H1 (cell line): ENCODE measurements around the gene U2SURP. TPM values are rescaled to one million over a fixed set of nuclear protein-coding genes. Genes with fewer than 3 reads are reported as not detected.

ENCODE experiments used
- CTCF ChIA-PET: fragments of 300-600 bp; sonication (Branson Sonifier 250); formaldehyde crosslinking; loops from one replicate; lab custom pipeline; 2021; ENCODE audit not compliant: partially characterized antibody; lab: Charles Lee
- POLR2A ChIA-PET: fragments of 300-600 bp; sonication (Branson Sonifier 250); formaldehyde crosslinking; loops from one replicate; lab custom pipeline; 2021; ENCODE audit warnings: inconsistent platforms; ENCODE audit not compliant: partially characterized antibody; lab: Charles Lee
- DNase-seq, 2 experiments: peaks; one replicate each; pipeline versions ENCODE4 v3.0.0 to v3.0.0-alpha.2; 2010 to 2022; ENCODE audit warnings: low spot score in 2 of 2, low read depth in 1 of 2, mixed read lengths in 1 of 2
- FAIRE-seq: peaks from 2 replicates; lab custom pipeline; 2011; peaks lifted over from hg19 to GRCh38; lab: Jason Lieb, UNC
- H2AFZ ChIP-seq: 2 replicates; pipeline ENCODE4 v1.8.1; 2012; ENCODE audit warnings: low read length, inconsistent platforms
- H2AK5ac ChIP-seq: 2 replicates; pipeline ENCODE4 v1.6.1; 2013; ENCODE audit warnings: low read depth, low read length
- H2BK120ac ChIP-seq: replicated peaks from 2 replicates; pipeline ENCODE3; 2013; ENCODE audit warnings: low read depth, low read length, inconsistent platforms
- H2BK12ac ChIP-seq: 2 replicates; pipeline ENCODE4 v1.6.1; 2013; ENCODE audit warnings: low read depth, low read length
- H2BK15ac ChIP-seq: 2 replicates; pipeline ENCODE4 v1.6.1; 2013; ENCODE audit warnings: low read length
- H2BK20ac ChIP-seq: 2 replicates; pipeline ENCODE4 v1.6.1; 2013; ENCODE audit warnings: low read length
- H2BK5ac ChIP-seq: 2 replicates; pipeline ENCODE4 v1.6.1; 2013; ENCODE audit warnings: low read depth, low read length
- H3K14ac ChIP-seq: 2 replicates; pipeline ENCODE4 v1.6.1; 2013; ENCODE audit warnings: inconsistent platforms; ENCODE audit not compliant: insufficient read length
- H3K18ac ChIP-seq: 2 replicates; pipeline ENCODE4 v1.6.1; 2013; ENCODE audit warnings: low read length; ENCODE audit errors: extremely low read depth
- H3K23ac ChIP-seq: 2 replicates; pipeline ENCODE4 v1.6.1; 2013; ENCODE audit warnings: inconsistent platforms; ENCODE audit not compliant: insufficient read length
- H3K23me2 ChIP-seq: 2 replicates; pipeline ENCODE4 v1.6.1; 2013; ENCODE audit warnings: low read depth, low read length
- H3K27ac ChIP-seq: 2 replicates; pipeline ENCODE4 v1.6.1; 2011; ENCODE audit warnings: low read depth, low read length, inconsistent platforms
- H3K27me3 ChIP-seq, 4 experiments: replicated peaks in 1 of 4; 1 replicate in 1 of 4; 2 replicates in 3 of 4; pipeline versions ENCODE4 v1.6.1 to v1.8.1; 2011 to 2013; ENCODE audit warnings: low read length in 3 of 4, mild to moderate bottlenecking in 3 of 4, inconsistent platforms in 2 of 4, mixed read lengths in 2 of 4, moderate library complexity in 1 of 4; ENCODE audit not compliant: control insufficient read depth in 3 of 4, insufficient read depth in 3 of 4; ENCODE audit errors: extremely low read depth in 1 of 4
- H3K36me3 ChIP-seq, 4 experiments: 2 replicates each; pipeline versions ENCODE4 v1.6.1 to v1.8.1; 2011 to 2013; ENCODE audit warnings: mild to moderate bottlenecking in 4 of 4, low read length in 3 of 4, moderate library complexity in 2 of 4, control low read depth in 1 of 4, inconsistent platforms in 1 of 4; ENCODE audit not compliant: insufficient read depth in 4 of 4, control insufficient read depth in 2 of 4
- H3K4ac ChIP-seq: replicated peaks from 2 replicates; pipeline ENCODE3; 2013; ENCODE audit warnings: low read length, low read depth, mixed read lengths, inconsistent platforms; ENCODE audit not compliant: insufficient read length
- H3K4me1 ChIP-seq, 4 experiments: replicated peaks in 1 of 4; 1 replicate in 1 of 4; 2 replicates in 3 of 4; pipeline versions ENCODE4 v1.6.1 to v1.8.1; 2011 to 2013; ENCODE audit warnings: low read length in 3 of 4, inconsistent platforms in 2 of 4, mixed read lengths in 1 of 4; ENCODE audit not compliant: insufficient read depth in 4 of 4, control insufficient read depth in 3 of 4
- H3K4me2 ChIP-seq, 2 experiments: 2 replicates each; pipeline versions ENCODE4 v1.6.1 to v1.8.1; 2011 to 2013; ENCODE audit warnings: low read depth in 2 of 2, low read length in 2 of 2, control low read depth in 1 of 2, inconsistent platforms in 1 of 2, mild to moderate bottlenecking in 1 of 2; ENCODE audit not compliant: insufficient read depth in 1 of 2
- H3K4me3 ChIP-seq, 4 experiments: fragments of 200-600, 300-600 bp in 1 of 4; sonication (generic), shearing (Covaris generic), sonication (Bioruptor Twin) in 1 of 4; 2 replicates each; pipeline versions ENCODE4 v1.5.1 to v1.8.1; 2011 to 2016; ENCODE audit warnings: low read length in 4 of 4, low read depth in 3 of 4, control low read depth in 2 of 4, inconsistent platforms in 2 of 4, mild to moderate bottlenecking in 2 of 4, mixed read lengths in 1 of 4, moderate library complexity in 1 of 4; ENCODE audit not compliant: insufficient read depth in 2 of 4; ENCODE audit errors: extremely low read depth in 1 of 4
- H3K56ac ChIP-seq: replicated peaks from 2 replicates; pipeline ENCODE3; 2013; ENCODE audit warnings: low read depth, mild to moderate bottlenecking, mixed read lengths, low read length, inconsistent platforms; ENCODE audit not compliant: insufficient read length
- H3K79me1 ChIP-seq: 2 replicates; pipeline ENCODE4 v1.6.1; 2013; ENCODE audit warnings: low read depth, low read length, control low read depth
- H3K79me2 ChIP-seq, 2 experiments: 2 replicates each; pipeline versions ENCODE4 v1.6.1 to v1.8.1; 2012 to 2013; ENCODE audit warnings: low read length in 2 of 2, mild to moderate bottlenecking in 2 of 2, inconsistent platforms in 1 of 2; ENCODE audit not compliant: insufficient read depth in 2 of 2, control insufficient read depth in 1 of 2
- H3K9ac ChIP-seq, 4 experiments: replicated peaks in 1 of 4; 1 replicate in 1 of 4; 2 replicates in 3 of 4; pipeline versions ENCODE4 v1.6.1 to v1.8.1; 2011 to 2013; ENCODE audit warnings: low read depth in 3 of 4, low read length in 3 of 4, control low read depth in 2 of 4, mild to moderate bottlenecking in 2 of 4, moderate library complexity in 2 of 4, inconsistent platforms in 1 of 4; ENCODE audit errors: extremely low read depth in 1 of 4
- H3K9me3 ChIP-seq, 2 experiments: 2 replicates each; pipeline versions ENCODE4 v1.6.1 to v1.8.1; 2012 to 2013; ENCODE audit warnings: mild to moderate bottlenecking in 2 of 2, moderate library complexity in 2 of 2, control low read depth in 1 of 2, inconsistent platforms in 1 of 2, low read depth in 1 of 2, low read length in 1 of 2, mixed read lengths in 1 of 2; ENCODE audit not compliant: insufficient read depth in 2 of 2
- H4K20me1 ChIP-seq, 2 experiments: replicated peaks in 1 of 2; 2 replicates each; pipeline versions ENCODE3 to v1.8.1; 2011 to 2013; ENCODE audit warnings: inconsistent platforms in 2 of 2, low read length in 2 of 2, mild to moderate bottlenecking in 1 of 2; ENCODE audit not compliant: insufficient read depth in 2 of 2, control insufficient read depth in 1 of 2
- H4K5ac ChIP-seq: 2 replicates; pipeline ENCODE4 v1.6.1; 2013; ENCODE audit warnings: low read length, low read depth, mixed read lengths, inconsistent platforms; ENCODE audit not compliant: insufficient read length
- H4K8ac ChIP-seq: 2 replicates; pipeline ENCODE4 v1.8.0; 2013; ENCODE audit warnings: mild to moderate bottlenecking, moderate library complexity, low read length, inconsistent platforms; ENCODE audit not compliant: insufficient read depth; ENCODE audit errors: extremely low read depth
- H4K91ac ChIP-seq: replicated peaks from 2 replicates; pipeline ENCODE3; 2013; ENCODE audit warnings: low read length, mixed read lengths, inconsistent platforms; ENCODE audit not compliant: insufficient read length
- ASH2L ChIP-seq: fragments of 200-600, 300-600 bp; sonication (generic); IDR thresholded peaks from one replicate; pipeline ENCODE4 v1.7.1; 2017; ENCODE audit warnings: low read length
- E2F6 ChIP-seq: IDR thresholded peaks from 2 replicates; pipeline ENCODE4 v1.6.1; 2012; ENCODE audit warnings: inconsistent platforms
- RFX5 ChIP-seq: IDR thresholded peaks from 2 replicates; pipeline ENCODE4 v1.6.1; 2011; ENCODE audit warnings: low read depth, low read length, improper control_type of control experiment, borderline replicate concordance
- SP4 ChIP-seq: IDR thresholded peaks from 2 replicates; pipeline ENCODE4 v1.6.1; 2012; ENCODE audit warnings: low read length, inconsistent platforms
- WGBS, 2 experiments: shearing (Covaris generic) in 1 of 2; methylation state at CpG; one replicate each; pipeline versions ENCODE4 v1.1.6 to v1.1.7; 2013 to 2015; ENCODE audit warnings: low lambda C conversion rate in 2 of 2, mixed read lengths in 2 of 2, inconsistent platforms in 1 of 2, low coverage in 1 of 2, missing lambda C conversion rate in 1 of 2; ENCODE audit not compliant: insufficient replicate concordance in 2 of 2, insufficient coverage in 1 of 2, insufficient read length in 1 of 2; ENCODE audit errors: extremely low coverage in 1 of 2, missing lambda C conversion rate in 1 of 2; 5-methylcytosine and 5-hydroxymethylcytosine counted together
- polyA plus RNA-seq, 7 experiments: library from polyadenylated mRNA; depleted of rRNA in 3 of 7; stranded (reverse) in 5 of 7; unstranded in 2 of 7; fragments of >200 nt in 5 of 7; fragments of 200-250 nt in 2 of 7; gene quantifications; 1 replicate in 5 of 7; 2 replicates in 1 of 7; 4 replicates in 1 of 7; pipeline versions ENCODE4 v1.2.1 to v1.2.3, GENCODE V29; 2011 to 2013; ENCODE audit warnings: missing spikeins in 2 of 7, mixed read lengths in 2 of 7
- total RNA-seq: library from RNA; stranded (reverse); fragmentation: NEBNext Ultra II Directional; extraction: Animal tissue kit (Norgen Biotek cat#: 25700); gene quantifications from 2 replicates; pipeline ENCODE4 v1.2.1, GENCODE V29; 2021

The U2SURP gene
- total and polyA plus RNA-seq, 2 of the 8 experiments (the other 6 are each of a cell fraction or from before 2014, with no cell fraction given), result 22.2 to 167 TPM

GRCh38 chr3:143090486-143090885 is 89.1 kb downstream of the U2SURP start:
- peaks cover 0 to 3% of the 10 kb centered on the region in 2 experiments; a peak in 1 of 4 replicates for H3K9me3 ChIP-seq
- no peak overlapping the region for H3K18ac ChIP-seq
- H2BK15ac ChIP-seq, result 0 out of 2 replicates have a peak overlapping the region, but pooled peaks have one; percentile 46
- POLR2A ChIA-PET, result interaction anchor here (1.6 kb wide), 1 partner anchor 16 kb away, joined by 3 read pairs; no protein-coding TSS in a partner anchor
- DNase-seq (no peak), FAIRE-seq (no peak)
- peak overlapping the region; percentile 73; the same call in 1 of the 2 replicates for H2AFZ ChIP-seq
- H3K23ac ChIP-seq, result no peak overlapping the region
- no peaks in the 10 kb centered on the region for H3K4me1 ChIP-seq
- H3K27ac ChIP-seq, result no peak overlapping the region
- CTCF ChIA-PET, result interaction anchor here (0.6 to 1.6 kb wide), 2 partner anchors 16 to 559 kb away, joined by 3 read pairs; no protein-coding TSS in a partner anchor
- no peaks in the 10 kb centered on the region for H3K23me2 ChIP-seq
- no peak overlapping the region for H3K56ac ChIP-seq
- no peak overlapping the region for H4K8ac ChIP-seq
- H2BK12ac ChIP-seq, result no peak overlapping the region
- H3K4me2 ChIP-seq, result no peak overlapping the region
- H4K20me1 ChIP-seq, result no peaks in the 10 kb centered on the region
- 83% methylated on average over 5 of the region's 5 CpGs; no CpG with 5 or more reads in 1 of the 2 experiments for WGBS, 2 experiments
- no peak overlapping the region for H4K91ac ChIP-seq
- no peak overlapping the region for H3K9ac ChIP-seq
- no peak overlapping the region for H2BK120ac ChIP-seq
- no peak overlapping the region for H2AK5ac ChIP-seq
- TF ChIP-seq ASH2L, result no peak
- no peak for TF ChIP-seq E2F6
- TF ChIP-seq SP4, result no peak
- TF ChIP-seq RFX5, result no peak
- H3K79me2 ChIP-seq, result no peaks in the 10 kb centered on the region
- H2BK5ac ChIP-seq, result no peak overlapping the region
- H3K27me3 ChIP-seq, result no peaks in the 10 kb centered on the region
- H2BK20ac ChIP-seq, result no peak overlapping the region
- no peak overlapping the region for H3K4ac ChIP-seq
- H4K5ac ChIP-seq, result no peak overlapping the region
- no peak overlapping the region for H3K4me3 ChIP-seq
- no peak overlapping the region for H3K14ac ChIP-seq
- no peaks in the 10 kb centered on the region for H3K36me3 ChIP-seq
- H3K79me1 ChIP-seq, result no peaks in the 10 kb centered on the region
